Endometrial microvascular endothelial cells (primary cell): ENCODE data around the gene ATP2A3. TPM values are rescaled to one million over a fixed set of nuclear protein-coding genes. Genes with fewer than 3 reads are reported as not detected.

Experiments
- in situ Hi-C: cut with HindIII; loops from 2 replicates; pipeline ENCODE4 v1.10.0; 2017; ENCODE audit warnings: low sequenced_read_pairs, low pct_unique_long_range_greater_than_20kb; ENCODE audit errors: inconsistent ontology term
- total RNA-seq: library from RNA; depleted of rRNA; stranded (reverse); fragments of >200 nt; gene quantifications from one replicate; pipeline ENCODE4 v1.2.3, GENCODE V29; 2015; ENCODE audit errors: inconsistent ontology term

The ATP2A3 gene
- total RNA-seq, 1 donor from 2014 or later = 0.84 TPM

GRCh38 chr17:3903051-3903825, 61.0 kb downstream of the ATP2A3 start:
- in situ Hi-C loops = no loop called here

- in situ Hi-C loops = no loop called here
Measured at GRCh38 chr17:3900646-3901045, 63.6 kb downstream of the ATP2A3 start.

GRCh38 chr17:3897731-3898130, 66.5 kb downstream of the ATP2A3 start:
- in situ Hi-C loops = no loop called here

- in situ Hi-C loops = no loop called here
Measured at GRCh38 chr17:3896968-3897235, 67.3 kb downstream of the ATP2A3 start.

- in situ Hi-C loops = no loop called here
Measured at GRCh38 chr17:3896108-3896967, 67.9 kb downstream of the ATP2A3 start.

GRCh38 chr17:3895354-3895753, 68.9 kb downstream of the ATP2A3 start:
- in situ Hi-C loops = no loop called here

GRCh38 chr17:3894911-3895343, 69.3 kb downstream of the ATP2A3 start:
- in situ Hi-C loops = no loop called here

GRCh38 chr17:3894188-3894587, 70.0 kb downstream of the ATP2A3 start:
- in situ Hi-C loops = no loop called here

- in situ Hi-C loops = no loop called here
Measured at GRCh38 chr17:3893720-3894116, 70.5 kb downstream of the ATP2A3 start.

- in situ Hi-C loops = no loop called here
Measured at GRCh38 chr17:3893003-3893719, 71.1 kb downstream of the ATP2A3 start, which contains the start of gene CAMKK1. TSS of gene CAMKK1 (minus strand) at chr17:3893053. CDS start at chr17:3885687, 7,366 bp downstream.

GRCh38 chr17:3892095-3892998, 71.9 kb downstream of the ATP2A3 start:
- in situ Hi-C loops = no loop called here

GRCh38 chr17:3891626-3892094, 72.6 kb downstream of the ATP2A3 start:
- in situ Hi-C loops = no loop called here

GRCh38 chr17:3890878-3891219, 73.4 kb downstream of the ATP2A3 start:
- in situ Hi-C loops = no loop called here

GRCh38 chr17:3890082-3890877, 74.0 kb downstream of the ATP2A3 start:
- in situ Hi-C loops = no loop called here

- in situ Hi-C loops = no loop called here
Measured at GRCh38 chr17:3889325-3890012, 74.8 kb downstream of the ATP2A3 start.

- in situ Hi-C loops = no loop called here
Measured at GRCh38 chr17:3888343-3889171, 75.7 kb downstream of the ATP2A3 start.
